ENCODE measurements around the gene IFNGR2.

- no peak for TF ChIP-seq CTCF (conservative IDR thresholded peaks at IDR 0.05; ENCODE audit: low read depth, low read length)
- TF ChIP-seq RFX5 (IDR thresholded peaks at IDR 0.05; ENCODE audit: low read depth, low read length): no peak
- TF ChIP-seq BHLHE40 (IDR thresholded peaks at IDR 0.05; ENCODE audit: low read depth, low read length): no peak
- TF ChIP-seq MXI1 (IDR thresholded peaks at IDR 0.05; ENCODE audit: borderline replicate concordance, low read depth, low read length): no peak
- no peak for TF ChIP-seq POLR2A (IDR thresholded peaks at IDR 0.05; ENCODE audit: low read depth, low read length)
- TF ChIP-seq USF2 (IDR thresholded peaks at IDR 0.05; ENCODE audit: low read depth, low read length): no peak
- TF ChIP-seq CHD1 (IDR thresholded peaks at IDR 0.05; ENCODE audit: low read depth, low read length): no peak
- no peak for TF ChIP-seq RAD21 (IDR thresholded peaks at IDR 0.05; ENCODE audit: low read length)
- no peak for TF ChIP-seq ELK1 (IDR thresholded peaks at IDR 0.05; ENCODE audit: borderline replicate concordance, low read depth, low read length)
Measured at GRCh38 chr21:33397717-33398116, 5.5 kb upstream of the IFNGR2 start.
